ENCODE measurements around the gene RBM5. TPM values are rescaled to one million over a fixed set of nuclear protein-coding genes. Genes with fewer than 3 reads are reported as not detected.

Gene RBM5
- polyA plus RNA-seq, 1 of the 3 experiments (the other 2 are of a cell fraction): 113 TPM

GRCh38 chr3:50146316-50146901 lies 57.7 kb downstream of the RBM5 start (continued):
- TF ChIP-seq REST (IDR thresholded peaks at IDR 0.05; ENCODE audit: low read depth, low read length) (no peak), FOXJ3 (CRISPR knock-in tag; IDR thresholded peaks at IDR 0.05) (no peak), ELF1 (IDR thresholded peaks at IDR 0.05) (no peak), RAD21 (IDR thresholded peaks at IDR 0.05; ENCODE audit: low read length) (peak; percentile 29; the same call in 1 of the 2 replicates), JUND (IDR thresholded peaks at IDR 0.05) (no peak), MXI1 (IDR thresholded peaks at IDR 0.05; ENCODE audit: low read depth, low read length) (no peak), ZBTB33 (IDR thresholded peaks at IDR 0.05; ENCODE audit: borderline replicate concordance, low read depth) (no peak), IRF3 (IDR thresholded peaks at IDR 0.05; ENCODE audit: low read depth, low read length) (no peak), EZH2phosphoT487 (IDR thresholded peaks at IDR 0.05; ENCODE audit: borderline replicate concordance, low read depth) (no peak), TAF1 (IDR thresholded peaks at IDR 0.05; ENCODE audit: borderline replicate concordance, low read depth, low read length) (no peak)

- Histone ChIP-seq H3K79me2 (ENCODE audit: insufficient read depth) (no peaks in the 10 kb centered on the region), H3K9ac (no peak overlapping the region), H3K9me3 (no peaks in the 10 kb centered on the region), H3F3A (replicated peaks; ENCODE audit: insufficient read depth) (peaks cover 4% of the 10 kb centered on the region), H3K27me3 (ENCODE audit: insufficient read depth) (no peaks in the 10 kb centered on the region), H3K4me1 (ENCODE audit: control insufficient read depth in 1 of 2, insufficient read depth in 2 of 2, low read depth in 1 of 2, low read length in 1 of 2) (peaks cover 0 to 50% of the 10 kb centered on the region in 2 experiments; a peak in 2 of 4 replicates), H3K4me3 (ENCODE audit: low read depth in 2 of 2, low read length in 1 of 2) (no peak overlapping the region), H2AFZ (ENCODE audit: low read depth) (no peak overlapping the region), H3K4me2 (no peak overlapping the region), H3K9me2 (no peaks in the 10 kb centered on the region), H3K27ac (ENCODE audit: low read depth in 2 of 2, low read length in 1 of 2) (peak overlapping the region in 1 of 2 experiments; percentile 91; a peak in 2 of 4 replicates), H4K20me1 (ENCODE audit: insufficient read depth) (no peaks in the 10 kb centered on the region), H3K36me3 (replicated peaks in 1 of 2; ENCODE audit: control insufficient read depth in 1 of 2, insufficient read depth in 2 of 2, low read length in 1 of 2) (no peaks in the 10 kb centered on the region)
- TF ChIP-seq FOXJ3 (CRISPR knock-in tag; IDR thresholded peaks at IDR 0.05) (no peak), MAX (IDR thresholded peaks at IDR 0.05; ENCODE audit: low read depth) (no peak), YY1 (IDR thresholded peaks at IDR 0.05; ENCODE audit: low read depth) (no peak), CHD2 (IDR thresholded peaks at IDR 0.05; ENCODE audit: low read length, partially characterized antibody) (no peak), TEAD4 (IDR thresholded peaks at IDR 0.05; ENCODE audit: borderline replicate concordance, insufficient read depth) (no peak)
- no peak for DNase-seq
- CTCF ChIA-PET: interaction anchor here (0.7 to 1.8 kb wide), 3 partner anchors 26 to 46 kb away, joined by 3 to 7 read pairs (median 7); partner anchors contain the start of gene GNAT1
- POLR2A ChIA-PET: interaction anchor here (1.0 to 1.2 kb wide), 2 partner anchors 12 to 23 kb away, joined by 3 to 6 read pairs; no protein-coding TSS in a partner anchor
- 89% methylated on average over 6 of the region's 7 CpGs for WGBS (ENCODE audit: low lambda C conversion rate)
Observed at GRCh38 chr3:50147016-50147415, 58.3 kb downstream of the RBM5 start.
